HG02571 (cell line): ENCODE measurements around the gene CCDC170.

Experiments
- ATAC-seq: cut with Tn5 transposase; IDR thresholded peaks from one replicate; pipeline ENCODE4 v1.9.1; 2021; ENCODE audit warnings: mild to moderate bottlenecking, moderate library complexity; ENCODE audit not compliant: unreplicated experiment

CCDC170 gene

GRCh38 chr6:151651639-151652038 is 157.8 kb downstream of the CCDC170 start:
- no peak for ATAC-seq

- no peak for ATAC-seq
Measured at GRCh38 chr6:151652325-151652724, 158.5 kb downstream of the CCDC170 start.

- ATAC-seq: no peak
Measured at GRCh38 chr6:151655099-151655498, 161.3 kb downstream of the CCDC170 start.

GRCh38 chr6:151656392-151656791 is 162.6 kb downstream of the CCDC170 start:
- no peak for ATAC-seq

- ATAC-seq: no peak
Measured at GRCh38 chr6:151658091-151658490, 164.3 kb downstream of the CCDC170 start.

- no peak for ATAC-seq
Measured at GRCh38 chr6:151659212-151659611, 165.4 kb downstream of the CCDC170 start.

- ATAC-seq: no peak
Measured at GRCh38 chr6:151661509-151661908, 167.7 kb downstream of the CCDC170 start.

GRCh38 chr6:151661928-151662327 is 168.1 kb downstream of the CCDC170 start:
- no peak for ATAC-seq

- no peak for ATAC-seq
Measured at GRCh38 chr6:151663559-151663958, 169.7 kb downstream of the CCDC170 start.

- no peak for ATAC-seq
Measured at GRCh38 chr6:151664390-151664789, 170.6 kb downstream of the CCDC170 start.

GRCh38 chr6:151665329-151665728 is 171.5 kb downstream of the CCDC170 start:
- no peak for ATAC-seq

GRCh38 chr6:151666526-151666925 is 172.7 kb downstream of the CCDC170 start:
- ATAC-seq: no peak

GRCh38 chr6:151669208-151669560 is 175.4 kb downstream of the CCDC170 start:
- ATAC-seq: no peak

GRCh38 chr6:151670116-151670515 is 176.3 kb downstream of the CCDC170 start:
- ATAC-seq: no peak
